ES-I3 (cell line): ENCODE results near the gene MMRN1.
"Not testable (repeated sequence)": the region's sequence is repeated elsewhere in the genome, so short reads cannot be mapped to it uniquely, and the experiment has no call there.

ENCODE experiments used
- H3K36me3 ChIP-seq: 2 replicates; pipeline ENCODE4 v1.6.1; 2013; ENCODE audit warnings: mild to moderate bottlenecking, low read length, control low read depth, moderate library complexity; ENCODE audit not compliant: insufficient read depth
- H3K4me1 ChIP-seq: 2 replicates; pipeline ENCODE4 v1.6.1; 2013; ENCODE audit warnings: mild to moderate bottlenecking, control low read depth, low read length; ENCODE audit not compliant: insufficient read depth
- H3K9ac ChIP-seq: 2 replicates; pipeline ENCODE4 v1.6.1; 2013; ENCODE audit warnings: low read depth, mild to moderate bottlenecking, low read length, moderate library complexity
- H3K9me3 ChIP-seq: 2 replicates; pipeline ENCODE4 v1.6.1; 2013; ENCODE audit warnings: mild to moderate bottlenecking, low read length, moderate library complexity; ENCODE audit not compliant: control insufficient read depth, insufficient read depth

The MMRN1 gene

GRCh38 chr4:89897867-89898266 lies 3.2 kb downstream of the MMRN1 start:
- Histone ChIP-seq H3K9me3 (no peaks in the 10 kb centered on the region), H3K4me1 (peaks cover 4% of the 10 kb centered on the region; the same call in 1 of the 2 replicates), H3K36me3 (no peaks in the 10 kb centered on the region), H3K9ac (no peak overlapping the region)

GRCh38 chr4:89898304-89898716 lies 3.7 kb downstream of the MMRN1 start:
- Histone ChIP-seq H3K36me3 (no peaks in the 10 kb centered on the region), H3K9me3 (no peaks in the 10 kb centered on the region), H3K4me1 (peaks cover 4% of the 10 kb centered on the region; the same call in 1 of the 2 replicates), H3K9ac (no peak overlapping the region)

- Histone ChIP-seq H3K9me3 (no peaks in the 10 kb centered on the region), H3K4me1 (peaks cover 4% of the 10 kb centered on the region; the same call in 1 of the 2 replicates), H3K36me3 (no peaks in the 10 kb centered on the region), H3K9ac (no peak overlapping the region)
These were observed 4.5 kb downstream of the MMRN1 start for GRCh38 chr4:89899152-89899551.

GRCh38 chr4:89899854-89900253 lies 5.2 kb downstream of the MMRN1 start:
- H3K4me1 ChIP-seq, result peaks cover 4% of the 10 kb centered on the region; the same call in 1 of the 2 replicates
- no peaks in the 10 kb centered on the region for H3K36me3 ChIP-seq

GRCh38 chr4:89901808-89902431 lies 7.3 kb downstream of the MMRN1 start:
- H3K4me1 ChIP-seq, result peaks cover 10% of the 10 kb centered on the region; the same call in 1 of the 2 replicates
- not testable (repeated sequence) for H3K36me3 ChIP-seq, H3K9me3 ChIP-seq, H3K9ac ChIP-seq

More at GRCh38 chr4:89899854-89900253, 5.2 kb downstream of the MMRN1 start:
- Histone ChIP-seq H3K9ac (no peak overlapping the region), H3K9me3 (no peaks in the 10 kb centered on the region)

GRCh38 chr4:89904524-89904923 lies 9.9 kb downstream of the MMRN1 start:
- no peaks in the 10 kb centered on the region for H3K36me3 ChIP-seq
- no peak overlapping the region for H3K9ac ChIP-seq
- peaks cover 10% of the 10 kb centered on the region; the same call in 1 of the 2 replicates for H3K4me1 ChIP-seq
- H3K9me3 ChIP-seq, result no peaks in the 10 kb centered on the region

GRCh38 chr4:89906316-89906715 lies 11.7 kb downstream of the MMRN1 start:
- Histone ChIP-seq H3K4me1 (peaks cover 10% of the 10 kb centered on the region; the same call in 1 of the 2 replicates), H3K9me3 (no peaks in the 10 kb centered on the region; the same call in 1 of the 2 replicates), H3K9ac (no peak overlapping the region), H3K36me3 (no peaks in the 10 kb centered on the region)

- Histone ChIP-seq H3K4me1 (peaks cover 10% of the 10 kb centered on the region; the same call in 1 of the 2 replicates), H3K9ac (no peak overlapping the region), H3K36me3 (no peaks in the 10 kb centered on the region), H3K9me3 (no peaks in the 10 kb centered on the region; the same call in 1 of the 2 replicates)
These were observed 12.3 kb downstream of the MMRN1 start for GRCh38 chr4:89906777-89907521.

GRCh38 chr4:89909889-89910288 lies 15.2 kb downstream of the MMRN1 start:
- no peaks in the 10 kb centered on the region for H3K36me3 ChIP-seq
- no peaks in the 10 kb centered on the region; the same call in 1 of the 2 replicates for H3K9me3 ChIP-seq
- H3K9ac ChIP-seq, result no peak overlapping the region
- H3K4me1 ChIP-seq, result peaks cover 10% of the 10 kb centered on the region; the same call in 1 of the 2 replicates

GRCh38 chr4:89913623-89914022 lies 19.0 kb downstream of the MMRN1 start:
- H3K4me1 ChIP-seq, result no peaks in the 10 kb centered on the region; the same call in 1 of the 2 replicates

GRCh38 chr4:89914609-89915550 lies 20.2 kb downstream of the MMRN1 start:
- H3K9me3 ChIP-seq, result no peaks in the 10 kb centered on the region; the same call in 1 of the 2 replicates
- no peaks in the 10 kb centered on the region for H3K36me3 ChIP-seq
- no peak overlapping the region for H3K9ac ChIP-seq
- H3K4me1 ChIP-seq, result no peaks in the 10 kb centered on the region; the same call in 1 of the 2 replicates

More at GRCh38 chr4:89913623-89914022, 19.0 kb downstream of the MMRN1 start:
- Histone ChIP-seq H3K9ac (no peak overlapping the region), H3K9me3 (no peaks in the 10 kb centered on the region; the same call in 1 of the 2 replicates), H3K36me3 (no peaks in the 10 kb centered on the region)

GRCh38 chr4:89915937-89916336 lies 21.3 kb downstream of the MMRN1 start:
- no peaks in the 10 kb centered on the region for H3K9me3 ChIP-seq
- H3K4me1 ChIP-seq, result peaks cover 3% of the 10 kb centered on the region; the same call in 1 of the 2 replicates
- H3K36me3 ChIP-seq, result no peaks in the 10 kb centered on the region
- H3K9ac ChIP-seq, result no peak overlapping the region

GRCh38 chr4:89922848-89923416 lies 28.3 kb downstream of the MMRN1 start:
- Histone ChIP-seq H3K4me1 (peaks cover 3% of the 10 kb centered on the region; the same call in 1 of the 2 replicates), H3K36me3 (no peaks in the 10 kb centered on the region), H3K9me3 (no peaks in the 10 kb centered on the region), H3K9ac (no peak overlapping the region)
